ENCODE data around the gene ELOVL5.
A peak's percentile ranks its signal among the peaks of the same experiment; 100 is the strongest.
"Not testable (repeated sequence)": the region's sequence is repeated elsewhere in the genome, so short reads cannot be mapped to it uniquely, and the experiment has no call there.

ELOVL5 gene

DNA sequence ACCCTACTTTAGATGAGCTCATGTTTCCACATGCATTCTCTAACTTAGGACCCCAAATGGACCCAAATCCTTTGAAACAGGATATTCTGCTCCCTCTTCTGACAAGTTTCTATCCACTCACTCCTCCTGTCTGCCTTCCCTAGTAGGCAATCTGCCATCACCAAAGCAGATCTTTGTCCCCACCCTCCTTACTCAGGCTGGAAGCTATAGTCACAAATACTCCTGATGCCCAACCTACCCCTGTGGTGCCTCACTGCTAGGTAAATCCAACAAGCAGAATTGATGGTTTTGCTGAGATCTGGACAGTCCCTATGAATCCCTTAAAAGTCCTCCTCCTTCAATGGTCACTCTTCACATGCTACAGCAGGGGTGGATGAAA, 21.7 kb downstream of the ELOVL5 start:
- ATAC-seq, result no peak

DNA sequence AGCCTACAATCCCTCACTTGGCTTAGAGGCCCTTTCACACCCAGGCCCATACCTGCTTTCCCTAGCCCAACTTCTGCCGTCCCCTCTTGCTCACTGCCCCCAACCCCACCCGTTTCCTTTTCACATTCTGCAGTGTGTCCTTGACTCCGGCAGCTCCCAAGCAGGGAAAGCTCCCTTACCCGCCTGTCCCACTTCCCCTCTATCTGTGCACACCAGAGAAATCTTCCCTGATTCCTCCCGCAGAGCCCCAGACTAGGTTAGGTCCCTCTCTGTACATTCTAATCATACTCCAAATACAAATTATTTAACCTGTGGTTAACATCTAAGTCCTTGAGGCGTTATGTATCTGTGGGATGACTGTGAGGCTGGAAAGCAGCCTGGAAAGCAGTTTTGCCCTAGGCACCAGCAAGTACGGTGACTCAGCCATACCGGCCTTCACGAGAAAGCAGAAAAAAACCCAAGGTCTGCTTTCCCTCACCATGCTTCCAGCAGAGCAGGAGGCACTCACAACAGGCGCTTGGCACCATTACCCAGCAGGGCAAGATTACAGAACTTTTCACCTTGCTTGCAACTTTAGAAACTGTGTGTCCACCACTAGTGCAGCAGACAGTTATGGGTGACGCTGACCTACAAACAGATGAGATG, 22.3 kb downstream of the ELOVL5 start:
- no peak for ATAC-seq

- ATAC-seq, result no peak
Measured at GRCh38 chr6:53325785-53326184, 23.0 kb downstream of the ELOVL5 start.

DNA sequence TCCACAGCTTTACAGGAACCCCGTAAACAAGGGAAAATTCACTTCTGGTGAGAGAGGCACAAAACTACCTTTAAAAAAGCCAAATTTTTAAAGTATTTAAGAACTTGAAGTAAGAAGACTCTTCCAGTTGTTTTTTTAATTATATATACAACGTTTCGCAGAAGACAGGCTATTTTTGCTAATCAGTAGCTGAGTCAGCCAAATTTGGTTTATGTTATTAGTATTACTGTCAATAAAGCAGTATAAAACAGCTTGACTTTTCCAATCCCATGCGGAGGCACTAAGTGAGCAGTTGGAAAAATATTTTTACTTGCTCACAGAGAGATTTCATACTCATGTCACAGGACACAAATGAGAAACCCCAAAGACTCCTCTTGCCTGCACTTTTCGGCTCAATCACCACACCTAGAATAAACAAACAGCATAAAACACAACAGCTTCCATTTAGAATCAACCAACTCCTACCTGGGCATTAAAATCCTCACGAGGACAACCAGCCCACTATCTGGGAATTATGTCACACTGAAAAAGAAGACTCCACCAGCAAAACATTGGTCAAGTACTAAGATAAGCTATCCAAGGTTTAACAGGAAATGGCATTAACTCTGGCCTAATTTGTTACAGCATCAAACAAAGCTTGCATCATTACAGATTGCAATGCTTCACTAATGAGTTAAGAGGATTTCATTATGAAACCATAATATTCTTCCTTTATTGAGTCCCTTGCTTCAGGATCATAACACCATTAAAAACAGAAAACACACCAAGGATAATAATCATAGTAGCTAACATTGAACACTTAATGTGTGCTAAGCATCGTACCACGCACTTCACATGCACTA, 26.3 kb downstream of the ELOVL5 start:
- no peak for ATAC-seq

- no peak for ATAC-seq
Measured at GRCh38 chr6:53321701-53322100, 27.0 kb downstream of the ELOVL5 start.

DNA sequence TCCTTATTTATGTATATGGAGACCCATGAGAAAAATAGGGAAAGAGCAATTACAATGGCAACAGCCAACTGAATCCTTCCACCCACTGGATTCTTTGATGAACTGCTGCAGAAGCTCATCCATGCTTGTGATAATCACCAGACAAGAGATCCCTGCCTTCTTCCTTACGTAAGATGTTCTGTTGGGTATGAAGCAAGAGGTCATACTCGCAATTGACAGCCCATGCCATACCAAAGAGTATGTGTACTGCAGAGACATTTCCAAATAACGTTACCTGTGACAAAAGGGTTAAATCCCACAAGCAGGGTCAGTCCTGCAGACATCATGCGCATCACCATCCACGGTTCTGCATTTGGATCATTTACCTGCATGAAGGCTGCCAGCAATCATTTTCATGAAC, 27.8 kb downstream of the ELOVL5 start:
- ATAC-seq, result no peak

- no peak for ATAC-seq
Measured at GRCh38 chr6:53318429-53318828, 30.3 kb downstream of the ELOVL5 start.

GRCh38 chr6:53317861-53318260, 30.9 kb downstream of the ELOVL5 start:
- no peak for ATAC-seq

GRCh38 chr6:53317299-53317698, 31.5 kb downstream of the ELOVL5 start:
- ATAC-seq, result not testable (repeated sequence)

DNA sequence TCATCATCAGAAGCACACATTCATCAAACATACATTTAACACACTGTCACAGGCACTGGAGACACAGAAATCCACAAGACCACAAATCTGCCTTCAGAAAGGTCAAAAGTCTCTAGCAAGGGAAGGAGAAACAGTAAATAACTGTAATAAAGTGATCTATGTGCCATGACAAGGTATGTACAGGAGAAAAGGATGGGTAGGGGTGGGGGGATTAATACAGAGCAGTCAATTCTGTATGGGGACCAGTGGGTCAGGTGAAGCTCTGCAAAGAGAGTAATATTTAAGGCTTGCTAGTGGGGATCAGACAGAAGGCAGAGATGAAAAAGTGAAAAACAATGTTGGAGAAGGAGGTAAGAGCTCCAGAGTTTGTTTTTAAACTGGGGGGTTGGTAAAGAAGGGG, 32.6 kb downstream of the ELOVL5 start:
- peak in 1 of 2 donors; percentile 12 for ATAC-seq

- ATAC-seq, result peak; percentile 44 to 56
Measured at GRCh38 chr6:53315086-53315724, 33.5 kb downstream of the ELOVL5 start.

- ATAC-seq, result no peak
Measured at GRCh38 chr6:53313784-53314400, 34.9 kb downstream of the ELOVL5 start.

GRCh38 chr6:53312355-53312754, 36.4 kb downstream of the ELOVL5 start:
- ATAC-seq, result peak; percentile 29 to 39

GRCh38 chr6:53311586-53311935, 37.2 kb downstream of the ELOVL5 start:
- ATAC-seq, result no peak

GRCh38 chr6:53310771-53311585, 37.8 kb downstream of the ELOVL5 start:
- no peak for ATAC-seq

DNA sequence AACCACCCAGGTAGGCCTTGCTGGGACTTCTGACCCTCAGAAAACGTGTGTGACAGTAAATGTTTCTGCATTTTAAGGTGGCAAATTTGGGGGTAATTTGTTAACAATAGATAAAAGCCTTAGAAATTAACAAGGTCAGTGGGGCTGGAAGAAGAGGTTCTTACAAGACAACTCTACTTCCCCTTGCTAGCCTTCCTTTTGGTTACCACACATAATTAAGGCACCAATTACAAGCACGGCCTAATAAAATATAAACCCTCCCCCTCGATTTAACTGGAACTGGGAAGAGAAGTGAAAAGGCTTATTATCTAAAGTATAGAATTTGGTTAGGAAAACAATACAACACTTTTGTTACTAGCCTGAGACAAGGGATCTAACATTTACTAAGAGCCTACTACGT, 38.8 kb downstream of the ELOVL5 start:
- ATAC-seq, result no peak

- ATAC-seq, result no peak
Measured at GRCh38 chr6:53309059-53309900, 39.5 kb downstream of the ELOVL5 start.

DNA sequence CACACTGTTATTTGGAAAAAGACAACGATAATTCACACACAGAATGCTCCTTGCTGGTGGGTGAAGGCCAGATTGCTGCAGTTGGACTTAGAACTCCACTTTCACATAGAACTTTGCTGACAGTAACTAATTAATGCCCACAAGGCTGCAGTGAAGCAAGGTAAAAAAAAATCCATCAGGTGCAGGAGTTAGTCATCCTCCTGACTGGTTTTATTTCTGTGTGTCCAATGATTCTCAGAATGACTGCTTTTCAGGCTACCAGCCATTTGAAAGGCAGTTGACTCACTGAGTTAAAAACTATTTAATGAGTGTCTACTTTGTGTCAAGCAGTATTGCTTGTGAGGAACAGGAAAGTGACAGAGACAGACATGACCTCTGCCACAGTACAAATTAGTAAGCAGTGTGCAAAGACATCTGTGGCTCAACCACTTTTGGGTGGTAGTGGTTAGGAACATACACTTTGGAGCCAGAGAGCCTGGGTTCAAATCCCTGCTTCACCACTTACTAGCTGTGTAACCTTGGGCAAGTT, 41.9 kb downstream of the ELOVL5 start:
- peak; percentile 95 for ATAC-seq

DNA sequence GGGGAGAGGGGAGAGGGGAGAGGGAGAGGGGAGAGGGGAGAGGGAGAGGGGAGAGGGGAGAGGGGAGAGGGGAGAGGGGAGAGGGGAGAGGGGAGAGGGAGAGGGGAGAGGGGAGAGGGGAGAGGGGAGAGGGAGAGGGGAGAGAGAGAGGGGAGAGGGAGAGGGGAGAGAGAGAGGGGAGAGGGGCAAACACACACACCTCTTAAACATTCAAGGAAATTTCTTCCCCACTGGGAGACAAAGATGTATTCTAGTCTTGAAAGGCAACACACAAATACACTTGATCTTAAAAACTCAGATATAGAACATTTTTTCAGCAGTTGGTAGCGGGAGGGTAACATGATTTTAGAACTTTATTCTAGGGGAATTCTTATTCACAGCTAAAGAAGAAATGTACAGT, 42.5 kb downstream of the ELOVL5 start:
- not testable (repeated sequence) for ATAC-seq

DNA sequence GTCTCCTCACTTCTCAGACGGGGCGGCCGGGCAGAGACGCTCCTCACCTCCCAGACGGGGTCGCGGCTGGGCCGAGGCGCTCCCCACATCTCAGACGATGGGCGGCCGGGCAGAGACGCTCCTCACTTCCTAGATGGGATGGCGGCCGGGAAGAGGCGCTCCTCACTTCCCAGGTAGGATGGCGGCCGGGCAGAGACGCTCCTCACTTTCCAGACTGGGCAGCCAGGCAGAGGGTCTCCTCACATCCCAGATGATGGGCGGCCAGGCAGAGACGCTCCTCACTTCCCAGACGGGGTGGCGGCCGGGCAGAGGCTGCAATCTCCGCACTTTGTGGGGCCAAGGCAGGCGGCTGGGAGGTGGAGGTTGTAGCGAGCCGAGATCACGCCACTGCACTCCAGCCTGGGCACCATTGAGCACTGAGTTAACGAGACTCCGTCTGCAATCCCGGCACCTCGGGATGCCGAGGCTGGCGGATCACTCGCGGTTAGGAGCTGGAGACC, 43.2 kb downstream of the ELOVL5 start:
- not testable (repeated sequence) for ATAC-seq

GRCh38 chr6:53304953-53305352, 43.8 kb downstream of the ELOVL5 start:
- not testable (repeated sequence) for ATAC-seq

Data from activated CD4-positive, CD25-positive, alpha-beta regulatory T cell treated with anti-CD3 and anti-CD28 coated beads, Interleukin-2, amount 50 U/mL, for 24 hours (primary cell).